Activated CD4-positive, alpha-beta T cell treated with anti-CD3 and anti-CD28 coated beads, Interleukin-2, amount 10 ng/mL, durations not matched to agents 7 days and 5 days (primary cell): Measurements from ENCODE around the gene ANGPT4. TPM values are rescaled to one million over a fixed set of nuclear protein-coding genes. Genes with fewer than 3 reads are reported as not detected.
A peak's percentile ranks its signal among the peaks of the same experiment; 100 is the strongest.
"Not testable (repeated sequence)": the region's sequence is repeated elsewhere in the genome, so short reads cannot be mapped to it uniquely, and the experiment has no call there.

Source experiments
- CTCF ChIA-PET: fragments of 350-600 bp; sonication (Branson Sonifier 250); formaldehyde crosslinking; loops from one replicate; lab custom pipeline; 2021; ENCODE audit warnings: antibody characterized with exemption; lab: Charles Lee
- POLR2A ChIA-PET: fragments of 350-600 bp; sonication (Branson Sonifier 250); formaldehyde crosslinking; loops from one replicate; lab custom pipeline; 2021; ENCODE audit warnings: antibody characterized with exemption; lab: Charles Lee
- DNase-seq: peaks from one replicate; pipeline ENCODE4 v3.0.0-alpha.2; 2020
- H3K27ac Mint-ChIP-seq: one replicate; pipeline ENCODE4 v1.8.0; 2021; ENCODE audit warnings: mild to moderate bottlenecking, moderate library complexity, mixed read lengths
- H3K27me3 Mint-ChIP-seq: one replicate; pipeline ENCODE4 v1.8.0; 2021; ENCODE audit warnings: mixed read lengths
- H3K36me3 Mint-ChIP-seq: one replicate; pipeline ENCODE4 v1.8.0; 2021; ENCODE audit warnings: low read depth, mixed read lengths
- H3K4me1 Mint-ChIP-seq: one replicate; pipeline ENCODE4 v1.8.0; 2021; ENCODE audit warnings: mixed read lengths
- H3K4me3 Mint-ChIP-seq: one replicate; pipeline ENCODE4 v1.8.0; 2021; ENCODE audit warnings: mild to moderate bottlenecking, moderate library complexity, mixed read lengths
- H3K9me3 Mint-ChIP-seq: one replicate; pipeline ENCODE4 v1.8.0; 2021; ENCODE audit warnings: mixed read lengths
- total RNA-seq, 2 experiments: library from RNA; stranded (reverse); gene quantifications; one replicate each; pipeline ENCODE4 v1.2.3, GENCODE V29; 2021

The ANGPT4 gene
- total RNA-seq, 2 experiments from 2014 or later = not detected

GRCh38 chr20:911882-912600 is 4.1 kb downstream of the ANGPT4 start:
- Mint-ChIP-seq H3K4me3 (no peak overlapping the region), H3K4me1 (no peaks in the 10 kb centered on the region), H3K27me3 (peaks cover 11% of the 10 kb centered on the region), H3K27ac (no peak overlapping the region), H3K9me3 (no peaks in the 10 kb centered on the region), H3K36me3 (no peaks in the 10 kb centered on the region)
- peak; percentile 9 for DNase-seq
- ChIA-PET POLR2A (no interaction called here), CTCF (interaction anchor here (1.6 kb wide), 1 partner anchor 44 kb away, joined by 4 read pairs; no protein-coding TSS in a partner anchor)

- Mint-ChIP-seq H3K9me3 (no peaks in the 10 kb centered on the region), H3K4me1 (no peaks in the 10 kb centered on the region), H3K36me3 (no peaks in the 10 kb centered on the region), H3K27me3 (peaks cover 8% of the 10 kb centered on the region), H3K27ac (no peak overlapping the region), H3K4me3 (no peak overlapping the region)
- CTCF ChIA-PET = no interaction called here
- no peak for DNase-seq
- POLR2A ChIA-PET = interaction anchor here (0.5 kb wide), 1 partner anchor 114 kb away, joined by 4 read pairs; no protein-coding TSS in a partner anchor
Measured at GRCh38 chr20:910870-911770, 5.0 kb downstream of the ANGPT4 start.

GRCh38 chr20:910132-910869 is 5.8 kb downstream of the ANGPT4 start:
- Mint-ChIP-seq H3K4me1 (no peaks in the 10 kb centered on the region), H3K27me3 (peaks cover 8% of the 10 kb centered on the region), H3K4me3 (no peak overlapping the region), H3K36me3 (no peaks in the 10 kb centered on the region), H3K27ac (no peak overlapping the region), H3K9me3 (no peaks in the 10 kb centered on the region)
- CTCF ChIA-PET = no interaction called here
- DNase-seq = no peak
- POLR2A ChIA-PET = interaction anchor here (0.5 kb wide), 1 partner anchor 114 kb away, joined by 4 read pairs; no protein-coding TSS in a partner anchor

- Mint-ChIP-seq H3K4me1 (no peaks in the 10 kb centered on the region), H3K36me3 (no peaks in the 10 kb centered on the region), H3K9me3 (no peaks in the 10 kb centered on the region), H3K27me3 (peaks cover 5% of the 10 kb centered on the region), H3K4me3 (no peak overlapping the region), H3K27ac (no peak overlapping the region)
- POLR2A ChIA-PET = no interaction called here
- CTCF ChIA-PET = interaction anchor here (0.6 kb wide), 1 partner anchor 94 kb away, joined by 3 read pairs; no protein-coding TSS in a partner anchor
- DNase-seq = no peak
Measured at GRCh38 chr20:909641-910040, 6.5 kb downstream of the ANGPT4 start.

- no peak overlapping the region for H3K4me3 Mint-ChIP-seq
- no peaks in the 10 kb centered on the region for H3K4me1 Mint-ChIP-seq
- no peak for DNase-seq
- no peaks in the 10 kb centered on the region for H3K27me3 Mint-ChIP-seq
- ChIA-PET POLR2A (no interaction called here), CTCF (interaction anchor here (1.0 to 1.6 kb wide), 2 partner anchors 9 to 50 kb away, joined by 3 to 4 read pairs; partner anchors contain the start of gene ANGPT4)
- no peak overlapping the region for H3K27ac Mint-ChIP-seq
- H3K36me3 Mint-ChIP-seq = no peaks in the 10 kb centered on the region
- no peaks in the 10 kb centered on the region for H3K9me3 Mint-ChIP-seq
Measured at GRCh38 chr20:906703-907270, 9.3 kb downstream of the ANGPT4 start.

GRCh38 chr20:906001-906520 is 10.1 kb downstream of the ANGPT4 start:
- ChIA-PET CTCF (interaction anchor here (1.0 to 1.6 kb wide), 3 partner anchors 10 to 598 kb away, joined by 3 to 4 read pairs (median 3); partner anchors contain the start of gene ANGPT4), POLR2A (no interaction called here)
- Mint-ChIP-seq H3K9me3 (peaks cover 4% of the 10 kb centered on the region), H3K4me3 (no peak overlapping the region), H3K36me3 (no peaks in the 10 kb centered on the region), H3K27me3 (no peaks in the 10 kb centered on the region), H3K27ac (no peak overlapping the region), H3K4me1 (no peaks in the 10 kb centered on the region)
- DNase-seq = no peak

GRCh38 chr20:905396-905961 is 10.7 kb downstream of the ANGPT4 start:
- Mint-ChIP-seq H3K9me3 (peaks cover 8% of the 10 kb centered on the region), H3K4me3 (no peak overlapping the region), H3K4me1 (no peaks in the 10 kb centered on the region), H3K27me3 (no peaks in the 10 kb centered on the region), H3K36me3 (no peaks in the 10 kb centered on the region), H3K27ac (no peak overlapping the region)
- DNase-seq = no peak
- ChIA-PET POLR2A (no interaction called here), CTCF (interaction anchor here (1.1 to 1.6 kb wide), 2 partner anchors 10 to 598 kb away, joined by 3 read pairs; partner anchors contain the start of gene ANGPT4)

GRCh38 chr20:904039-904545 is 12.0 kb downstream of the ANGPT4 start:
- Mint-ChIP-seq H3K36me3 (no peaks in the 10 kb centered on the region), H3K4me3 (no peak overlapping the region), H3K4me1 (no peaks in the 10 kb centered on the region), H3K27ac (no peak overlapping the region), H3K9me3 (peaks cover 8% of the 10 kb centered on the region), H3K27me3 (no peaks in the 10 kb centered on the region)
- CTCF ChIA-PET = no interaction called here
- DNase-seq = no peak
- POLR2A ChIA-PET = no interaction called here

- DNase-seq, H3K27ac Mint-ChIP-seq, H3K9me3 Mint-ChIP-seq, CTCF ChIA-PET, H3K4me3 Mint-ChIP-seq, H3K4me1 Mint-ChIP-seq, POLR2A ChIA-PET, H3K36me3 Mint-ChIP-seq, H3K27me3 Mint-ChIP-seq: not testable (repeated sequence)
Measured at GRCh38 chr20:897436-897835, 18.7 kb downstream of the ANGPT4 start.

- H3K4me1 Mint-ChIP-seq = no peaks in the 10 kb centered on the region
- CTCF ChIA-PET = no interaction called here
- no peak overlapping the region for H3K4me3 Mint-ChIP-seq
- no peak for DNase-seq
- H3K36me3 Mint-ChIP-seq = no peaks in the 10 kb centered on the region
- no peak overlapping the region for H3K27ac Mint-ChIP-seq
- peaks cover 8% of the 10 kb centered on the region for H3K9me3 Mint-ChIP-seq
- H3K27me3 Mint-ChIP-seq = peaks cover 11% of the 10 kb centered on the region
- POLR2A ChIA-PET = no interaction called here
Measured at GRCh38 chr20:896501-897025, 19.6 kb downstream of the ANGPT4 start.

GRCh38 chr20:892371-892770 is 23.8 kb downstream of the ANGPT4 start:
- peaks cover 11% of the 10 kb centered on the region for H3K27me3 Mint-ChIP-seq
- H3K4me3 Mint-ChIP-seq, H3K9me3 Mint-ChIP-seq, POLR2A ChIA-PET, H3K4me1 Mint-ChIP-seq, DNase-seq, H3K27ac Mint-ChIP-seq, H3K36me3 Mint-ChIP-seq: not testable (repeated sequence)
- CTCF ChIA-PET = interaction anchor here (1.2 kb wide), 1 partner anchor 247 kb away, joined by 3 read pairs; no protein-coding TSS in a partner anchor
